ENCODE measurements around the gene B4GALNT2.
A peak's percentile ranks its signal among the peaks of the same experiment; 100 is the strongest.
"Not testable (repeated sequence)": the region's sequence is repeated elsewhere in the genome, so short reads cannot be mapped to it uniquely, and the experiment has no call there.

B4GALNT2 gene

DNA sequence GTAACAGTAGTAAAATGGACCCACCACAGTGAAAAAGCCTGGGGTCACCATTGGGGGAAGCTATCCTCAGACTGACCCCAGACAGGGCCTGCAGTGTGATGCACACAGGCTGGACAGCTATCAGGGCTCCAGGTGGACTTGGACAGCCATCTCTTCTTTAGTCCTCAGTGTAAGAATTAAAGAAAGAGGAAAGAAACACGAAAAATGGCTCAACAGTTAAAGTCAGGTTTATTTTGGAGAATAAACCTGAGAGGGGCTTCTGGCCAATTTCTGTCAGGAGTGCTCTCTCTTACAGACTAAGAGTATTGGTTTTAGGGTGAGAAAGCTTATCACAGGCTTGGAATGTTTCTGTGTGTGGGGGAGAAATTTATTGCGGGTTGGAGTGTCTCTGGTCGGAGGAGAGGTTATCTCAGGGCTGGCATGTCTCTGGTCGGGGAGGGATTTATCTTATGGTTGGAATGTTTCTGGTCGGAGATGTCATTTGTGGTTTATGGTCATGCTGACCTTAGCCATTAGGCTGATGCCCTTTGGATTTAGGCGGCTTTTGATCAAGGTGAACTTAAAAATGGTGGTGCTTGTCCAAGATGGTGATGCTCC lies 10.8 kb upstream of the B4GALNT2 start:
- no peak for DNase-seq (ENCODE audit: low read depth)

DNA sequence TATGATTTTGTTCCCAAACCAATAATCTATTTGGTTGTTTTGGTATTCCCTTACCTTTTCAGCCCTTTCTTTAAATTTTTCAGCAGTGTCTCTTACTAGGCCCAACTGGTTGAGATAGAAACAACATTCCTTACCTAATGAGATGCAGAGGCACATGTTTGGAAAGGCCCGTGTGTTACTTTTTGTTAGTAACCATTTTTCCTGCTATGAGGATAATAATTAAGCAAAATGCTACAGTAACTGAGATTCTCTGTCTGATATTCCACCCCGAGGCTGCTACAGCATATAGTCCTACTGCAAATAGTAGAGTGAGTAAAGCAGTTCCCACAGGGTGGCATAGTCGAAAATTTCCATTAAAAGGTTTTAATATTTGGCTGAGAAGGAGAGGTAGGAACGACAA lies 10.0 kb upstream of the B4GALNT2 start:
- no peak for DNase-seq (ENCODE audit: low read depth)

DNA sequence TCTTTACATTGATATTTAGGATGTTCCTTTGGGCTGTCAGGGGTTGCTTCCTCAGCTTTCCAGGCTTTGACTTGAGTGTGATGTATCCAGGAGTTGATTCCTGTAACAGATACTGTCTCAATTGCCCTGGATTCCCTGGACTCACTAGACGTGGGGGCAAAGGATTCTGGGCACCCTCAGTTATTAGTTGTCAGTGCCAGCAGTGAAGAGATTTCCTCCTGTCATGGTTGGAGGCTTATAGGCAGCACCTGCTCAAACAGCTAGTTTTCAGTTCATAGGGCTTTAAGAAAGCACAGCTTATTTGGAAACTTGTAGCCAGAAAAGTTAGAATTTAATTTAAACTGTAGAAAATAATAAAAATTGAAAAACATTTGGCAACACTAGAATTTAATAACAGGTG lies 9.5 kb upstream of the B4GALNT2 start:
- DNase-seq (ENCODE audit: low read depth): no peak

DNA sequence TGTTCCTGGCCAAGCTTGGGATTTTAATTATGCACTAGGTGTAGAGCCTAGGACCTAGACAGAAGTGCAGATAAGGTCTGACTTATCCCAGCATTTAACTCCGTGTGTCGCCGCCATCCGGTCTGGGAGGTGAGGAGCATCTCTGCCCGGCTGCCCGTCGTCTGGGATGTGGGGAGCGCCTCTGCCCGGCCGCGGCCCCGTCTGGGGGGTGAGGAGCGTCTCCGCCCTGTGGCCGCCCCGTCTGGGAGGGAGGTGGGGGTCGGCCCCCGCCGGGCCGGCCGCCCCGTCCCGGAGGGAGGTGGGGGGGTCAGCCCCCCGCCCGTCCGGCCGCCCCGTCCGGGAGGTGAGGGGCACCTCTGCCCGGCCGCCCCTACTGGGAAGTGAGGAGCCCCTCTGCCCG lies 7.1 kb upstream of the B4GALNT2 start:
- no peak for DNase-seq (ENCODE audit: low read depth)

DNA sequence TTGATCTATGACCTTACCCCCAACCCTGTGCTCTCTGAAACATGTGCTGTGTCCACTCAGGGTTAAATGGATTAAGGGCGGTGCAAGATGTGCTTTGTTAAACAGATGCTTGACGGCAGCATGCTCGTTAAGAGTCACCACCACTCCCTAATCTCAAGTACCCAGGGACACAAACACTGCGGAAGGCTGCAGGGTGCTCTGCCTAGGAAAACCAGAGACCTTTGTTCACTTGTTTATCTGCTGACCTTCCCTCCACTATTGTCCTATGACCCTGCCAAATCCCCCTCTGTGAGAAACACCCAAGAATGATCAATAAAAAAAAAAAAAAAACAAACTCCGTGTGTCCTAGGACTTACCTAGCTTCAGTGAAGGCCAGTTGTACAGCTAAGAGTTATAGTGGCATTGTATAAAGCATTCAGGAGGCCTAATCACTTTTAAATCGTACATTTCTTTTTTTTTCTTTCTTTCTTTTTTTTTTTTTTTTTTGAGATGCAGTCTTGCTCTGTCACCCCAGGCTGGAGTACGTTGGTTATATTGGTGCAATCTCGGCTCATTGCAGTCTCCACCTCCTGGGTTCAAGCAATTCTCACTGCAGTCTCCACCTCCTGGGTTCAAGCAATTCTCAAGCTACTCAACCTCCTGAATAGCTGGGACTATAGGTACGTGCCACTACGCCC lies 6.2 kb upstream of the B4GALNT2 start:
- DNase-seq (ENCODE audit: low read depth): not testable (repeated sequence)

DNA sequence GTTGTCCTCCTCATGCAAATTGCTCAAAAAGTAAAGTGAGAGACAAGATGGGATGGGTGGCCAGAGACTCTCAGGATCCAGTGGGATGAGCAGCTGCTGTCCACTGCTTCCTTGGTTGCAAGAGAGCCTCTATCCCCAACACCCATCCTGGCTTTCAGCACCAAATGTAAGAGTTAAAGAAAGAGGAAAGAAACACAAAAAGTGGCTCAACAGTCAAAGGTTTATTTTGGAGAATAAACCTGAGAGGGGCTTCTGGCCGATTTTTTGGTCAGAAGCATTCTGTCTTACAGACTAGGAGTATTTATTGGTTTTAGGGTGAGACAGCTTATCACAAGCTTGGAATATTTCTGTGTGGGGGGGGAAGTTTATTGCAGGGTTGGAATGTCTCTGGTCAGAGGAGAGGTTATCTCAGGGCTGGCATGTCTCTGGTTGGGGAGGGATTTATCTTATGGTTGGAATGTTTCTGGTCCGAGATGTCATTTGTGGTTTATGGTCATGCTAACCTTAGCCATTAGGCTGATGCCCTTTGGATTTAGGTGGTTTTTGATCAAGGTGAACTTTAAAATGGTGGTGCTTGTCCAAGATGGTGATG lies 3.1 kb upstream of the B4GALNT2 start:
- not testable (repeated sequence) for DNase-seq (ENCODE audit: low read depth)

DNA sequence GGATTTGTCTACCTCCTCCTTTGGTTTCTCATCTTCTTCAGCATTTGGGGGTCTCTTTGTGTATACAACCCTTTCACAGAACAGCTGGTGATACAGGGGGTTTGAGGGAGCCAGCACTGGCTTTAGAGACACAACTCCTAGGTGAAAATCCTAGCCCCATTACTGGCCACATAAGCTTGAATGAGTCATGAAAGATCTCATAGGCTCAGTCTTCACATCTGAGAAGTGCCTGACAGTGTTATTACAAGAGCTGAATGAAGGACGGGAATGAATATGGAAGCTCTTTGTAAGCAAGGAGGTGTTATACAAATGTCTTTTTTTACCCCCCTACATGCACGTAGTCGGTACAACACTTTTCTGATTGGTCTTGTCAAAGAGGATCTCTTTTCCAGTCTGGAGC lies 1.7 kb upstream of the B4GALNT2 start:
- no peak for DNase-seq (ENCODE audit: low read depth)

DNA sequence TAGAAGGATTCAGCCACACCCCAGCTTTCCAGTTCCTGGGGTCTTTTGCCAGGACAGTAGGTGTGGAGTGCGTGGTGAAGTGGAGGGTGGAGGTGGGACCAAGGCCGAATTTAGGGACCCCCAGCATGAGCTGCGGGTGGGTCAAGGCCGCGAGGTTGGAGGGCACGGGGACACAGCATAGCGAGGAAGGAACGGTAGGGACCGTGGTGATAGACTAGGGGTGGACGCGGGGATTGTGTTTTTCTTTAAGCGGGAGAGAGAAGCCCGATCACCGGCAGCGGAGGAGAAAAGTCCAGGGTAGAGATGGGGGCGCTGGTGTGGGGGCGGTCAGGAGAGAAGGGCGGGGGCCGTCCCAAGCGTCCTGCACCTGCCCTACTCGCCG lies 261 bp upstream of the B4GALNT2 start:
- DNase-seq (ENCODE audit: low read depth): no peak

DNA sequence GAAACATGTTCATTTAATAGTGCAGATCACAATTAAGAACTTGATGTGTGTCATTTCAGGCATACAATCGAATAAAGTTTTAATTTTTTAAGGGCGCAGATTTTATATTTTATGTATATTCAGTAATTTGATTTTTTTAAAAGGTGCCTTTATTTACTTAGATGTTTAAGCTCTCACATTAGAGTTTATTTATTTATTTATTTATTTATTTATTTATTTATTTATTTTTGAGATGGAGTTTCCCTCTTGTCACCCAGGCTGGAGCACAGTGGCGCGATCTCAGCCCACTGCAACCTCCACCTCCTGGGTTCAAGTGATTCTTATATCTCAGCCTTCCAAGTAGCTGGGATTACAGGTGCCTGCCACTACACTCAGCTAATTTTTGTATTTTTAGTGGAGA lies 3.8 kb downstream of the B4GALNT2 start:
- no peak for DNase-seq (ENCODE audit: low read depth)

DNA sequence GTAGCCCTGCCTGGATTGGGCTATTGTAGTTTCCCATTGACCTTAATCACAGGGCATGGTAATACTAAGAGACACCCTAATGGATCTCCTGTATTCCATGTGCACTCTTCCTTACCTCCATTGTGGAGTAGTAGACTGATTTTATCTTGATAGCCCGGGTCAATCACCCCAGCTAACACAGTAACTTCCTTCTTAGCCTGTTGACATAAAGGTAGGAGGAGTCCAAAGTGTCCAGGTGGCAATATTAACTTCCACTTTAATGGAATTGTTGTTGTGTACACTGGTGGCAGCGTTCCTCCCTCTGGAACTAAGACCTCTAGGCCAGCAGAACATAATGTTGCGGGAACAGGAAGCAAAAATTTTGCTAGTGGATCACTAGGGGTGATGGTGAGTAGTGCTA lies 13.1 kb downstream of the B4GALNT2 start:
- not testable (repeated sequence) for DNase-seq (ENCODE audit: low read depth)

DNA sequence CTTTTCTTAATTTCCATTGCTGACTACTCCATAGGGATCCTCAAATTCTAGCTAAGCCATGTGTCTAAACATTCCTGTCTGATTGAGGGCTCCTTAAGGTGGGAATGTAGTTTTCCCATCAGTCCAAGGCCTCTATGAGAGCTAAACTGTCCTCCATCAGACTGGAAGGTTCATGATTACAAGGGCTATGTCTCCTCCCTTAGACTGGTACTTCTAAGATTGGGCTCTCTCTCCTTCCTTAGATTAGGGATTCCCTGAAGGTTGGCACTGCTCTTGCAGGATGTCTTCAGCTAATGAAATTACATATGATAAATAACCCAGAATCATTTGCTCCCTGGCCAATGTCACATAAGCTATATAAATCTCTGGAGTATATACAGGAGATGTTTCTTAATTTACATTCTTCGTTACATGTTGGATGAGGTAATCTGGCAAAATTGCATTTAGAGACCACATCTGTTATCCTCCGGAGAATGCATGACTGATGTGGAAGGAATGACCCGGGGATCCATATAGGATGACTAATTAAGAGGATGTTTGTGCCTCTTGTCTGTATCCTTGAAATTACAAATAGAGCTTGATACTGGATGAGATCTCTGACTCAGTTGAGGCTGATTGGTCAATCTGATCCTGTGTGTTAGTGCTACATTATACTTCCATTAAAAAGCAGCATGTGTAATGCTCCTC lies 14.2 kb downstream of the B4GALNT2 start:
- no peak for DNase-seq (ENCODE audit: low read depth)

DNA sequence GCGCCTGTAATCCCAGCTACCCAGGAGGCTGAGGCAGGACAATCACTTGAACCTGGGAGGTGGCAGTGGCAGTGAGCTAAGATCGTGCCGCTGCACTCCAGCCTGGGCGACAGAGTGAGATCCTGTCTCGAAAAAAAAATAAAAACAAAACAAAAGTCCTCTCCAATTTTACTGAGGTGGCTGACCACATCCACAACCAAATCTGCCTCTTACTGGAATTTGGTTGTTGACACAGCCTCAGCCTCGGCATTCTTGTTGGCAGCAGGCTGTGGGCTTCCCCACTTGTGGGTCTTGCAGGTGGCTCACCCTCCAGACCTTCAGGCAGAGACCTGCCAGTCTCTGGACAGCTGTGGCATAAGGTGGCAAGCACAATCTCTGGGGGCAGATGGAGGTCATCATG lies 15.6 kb downstream of the B4GALNT2 start:
- DNase-seq (ENCODE audit: low read depth): no peak

DNA sequence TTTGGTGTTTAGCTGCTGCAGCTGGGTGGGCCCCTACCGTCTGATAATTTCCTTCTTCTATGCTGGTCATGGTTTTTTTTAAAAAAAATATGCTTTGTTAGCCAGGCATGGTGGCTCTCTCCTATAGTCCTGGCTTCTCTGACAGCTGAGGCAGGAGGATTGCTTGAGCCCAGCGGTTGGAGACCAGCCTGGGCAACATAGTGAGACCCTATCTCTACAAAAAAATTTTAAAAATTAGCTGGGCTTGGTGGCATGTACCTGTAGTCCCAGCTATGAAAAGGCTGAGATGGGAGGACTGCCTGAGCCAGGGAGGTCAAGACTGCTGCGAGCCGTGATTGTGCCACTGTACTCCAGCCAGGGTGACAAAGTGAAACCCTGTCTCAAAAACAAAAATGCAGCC lies 19.4 kb downstream of the B4GALNT2 start:
- DNase-seq (ENCODE audit: low read depth): no peak

DNA sequence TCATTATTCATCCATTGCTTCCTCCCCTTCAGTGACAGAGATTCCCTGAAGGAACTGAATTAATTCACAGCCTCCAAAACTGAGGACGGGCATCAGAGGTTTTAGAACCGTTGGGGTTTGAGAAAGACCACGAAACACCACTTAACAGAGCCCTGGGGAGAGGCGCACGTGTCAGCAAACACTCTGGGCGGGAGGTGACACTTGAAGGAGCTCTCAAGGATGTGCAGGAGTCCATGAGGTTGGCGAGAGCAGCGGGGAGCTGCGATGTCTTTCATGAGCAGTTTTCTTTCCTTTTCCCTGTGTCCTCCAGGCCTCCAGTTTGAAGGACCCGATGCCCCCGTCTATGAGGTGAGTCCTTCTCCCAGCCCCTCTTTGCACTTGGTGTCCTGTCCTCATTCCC lies 23.7 kb downstream of the B4GALNT2 start:
- DNase-seq (ENCODE audit: low read depth): no peak

DNA sequence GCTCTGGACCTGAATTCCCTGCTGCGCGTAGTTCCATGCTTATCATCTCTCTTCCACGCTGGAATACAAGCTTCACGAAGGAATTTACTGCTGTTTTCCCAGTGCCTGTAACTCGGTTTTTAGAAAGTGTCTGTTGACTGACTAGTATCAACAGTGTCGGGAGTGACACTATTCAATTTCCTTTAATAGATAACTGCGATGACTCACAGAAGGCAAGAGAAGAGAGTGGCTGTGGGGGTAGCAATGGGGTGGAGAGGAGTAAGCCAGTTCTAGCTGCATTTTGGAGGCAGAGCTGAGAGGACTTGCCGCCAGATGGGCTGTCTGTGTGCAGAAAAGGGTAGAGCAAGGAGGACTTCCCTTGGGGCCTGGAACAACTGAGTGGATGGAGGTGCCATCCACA lies 25.2 kb downstream of the B4GALNT2 start:
- no peak for DNase-seq (ENCODE audit: low read depth)

DNA sequence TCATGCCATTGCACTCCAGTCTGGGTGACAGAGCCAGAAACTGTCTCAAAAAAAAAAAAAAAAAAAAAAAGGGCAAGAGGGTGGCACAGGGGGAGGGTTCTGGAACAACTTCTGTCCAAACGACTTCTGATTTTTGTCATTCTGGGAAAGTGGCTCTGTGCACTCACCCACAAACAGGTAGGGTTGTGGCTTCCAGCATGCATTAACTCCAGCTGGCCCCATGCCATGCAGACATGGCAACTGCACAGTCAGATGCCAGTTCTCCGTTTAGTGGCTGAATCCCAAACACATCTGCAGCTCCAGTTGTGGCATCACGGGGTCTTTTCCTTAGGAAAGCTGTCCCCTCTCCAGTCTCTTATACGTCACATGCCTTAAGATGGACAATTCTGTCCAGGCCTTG lies 30.3 kb downstream of the B4GALNT2 start:
- DNase-seq (ENCODE audit: low read depth): no peak

DNA sequence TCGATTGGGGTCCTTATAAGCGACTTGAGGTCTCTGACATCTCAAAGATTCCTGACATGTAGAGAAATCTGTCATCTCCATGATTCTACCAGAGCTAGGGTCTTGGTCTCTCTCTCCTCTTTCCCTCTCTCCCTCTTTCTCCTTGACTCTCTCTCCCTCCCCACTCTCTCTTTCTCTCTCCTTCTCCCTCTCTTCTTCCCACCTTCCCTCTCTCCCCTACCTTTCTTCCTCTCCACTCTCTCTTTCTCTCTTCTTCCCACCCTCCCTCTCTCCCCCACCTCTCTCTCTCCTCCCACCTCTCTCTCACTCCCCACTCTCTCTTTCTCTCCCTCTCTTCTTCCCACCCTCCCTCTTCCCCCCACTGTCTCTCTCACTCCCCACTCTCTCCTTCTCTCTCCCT lies 32.6 kb downstream of the B4GALNT2 start:
- DNase-seq (ENCODE audit: low read depth): no peak

DNA sequence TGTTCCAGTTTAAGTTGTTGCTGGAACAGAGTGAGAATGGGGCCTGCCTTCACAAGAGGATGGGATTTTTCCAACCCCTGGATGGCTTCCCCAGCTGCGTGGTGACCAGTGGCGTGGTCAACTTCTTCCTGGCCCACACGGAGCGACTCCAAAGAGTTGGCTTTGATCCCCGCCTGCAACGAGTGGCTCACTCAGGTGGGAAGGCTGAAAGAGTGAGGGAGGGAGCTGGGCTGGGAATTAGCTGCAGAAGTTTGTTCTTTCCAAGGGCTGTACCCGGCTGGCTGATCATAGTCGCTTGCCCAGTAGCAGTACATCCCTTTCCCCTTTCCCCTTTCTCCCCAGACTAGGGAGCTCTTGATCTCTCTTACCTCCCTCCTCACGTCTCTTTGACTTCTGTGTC lies 36.1 kb downstream of the B4GALNT2 start:
- DNase-seq (ENCODE audit: low read depth): no peak

DNA sequence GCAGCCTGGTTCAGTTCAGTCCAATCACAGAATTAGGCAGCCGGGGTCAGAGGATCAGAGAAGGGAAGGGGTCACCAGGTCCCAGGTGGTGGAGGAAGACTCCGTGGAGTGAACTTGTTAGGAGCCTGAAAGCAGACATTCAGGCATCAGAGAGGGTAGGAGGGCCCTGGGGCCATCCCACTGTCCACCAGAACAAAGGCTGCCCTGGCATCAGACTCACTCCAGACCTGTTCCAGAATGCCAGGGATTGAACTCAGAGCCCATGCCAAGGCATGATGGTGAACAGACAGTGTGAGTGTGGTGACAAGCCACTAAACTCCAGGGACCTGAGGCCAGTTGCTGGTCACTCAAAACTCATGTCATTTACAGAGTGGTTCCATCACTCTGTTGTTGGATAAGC lies 37.6 kb downstream of the B4GALNT2 start:
- DNase-seq (ENCODE audit: low read depth): no peak

DNA sequence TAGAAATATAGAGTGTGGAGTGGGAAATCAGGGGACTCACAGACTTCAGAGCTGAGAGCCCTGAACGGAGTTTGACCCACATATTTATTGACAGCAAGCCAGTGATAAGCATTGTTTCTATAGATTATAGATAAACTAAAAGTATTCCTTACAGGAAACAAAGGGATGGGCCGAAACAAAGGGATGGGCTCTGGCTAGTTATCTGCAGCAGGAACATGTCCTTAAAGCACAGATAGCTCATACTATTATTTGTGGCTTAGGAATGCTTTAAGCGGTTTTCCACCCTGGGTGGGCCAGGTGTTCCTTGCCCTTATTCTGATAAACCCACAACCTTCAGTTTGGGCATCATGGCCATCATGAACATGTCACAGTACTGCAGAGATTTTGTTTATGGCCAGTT lies 38.1 kb downstream of the B4GALNT2 start:
- not testable (repeated sequence) for DNase-seq (ENCODE audit: low read depth)

DNA sequence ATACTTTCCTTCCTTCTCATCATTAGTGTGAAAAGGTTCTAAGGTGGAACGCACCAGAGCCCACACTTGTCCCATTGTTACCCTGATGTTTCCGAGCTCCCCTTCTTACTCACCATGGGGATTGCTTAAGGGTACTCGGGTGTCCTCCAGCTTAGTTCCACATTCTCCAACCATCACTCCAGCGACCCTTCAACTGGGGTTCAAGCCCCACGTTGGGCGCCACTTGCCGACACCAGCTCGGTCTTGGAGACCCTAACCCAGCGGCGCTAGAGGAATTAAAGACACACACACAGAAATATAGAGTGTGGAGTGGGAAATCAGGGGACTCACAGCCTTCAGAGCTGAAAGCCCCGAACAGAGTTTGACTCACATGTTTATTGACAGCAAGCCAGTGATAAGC lies 43.4 kb downstream of the B4GALNT2 start:
- DNase-seq (ENCODE audit: low read depth): not testable (repeated sequence)

DNA sequence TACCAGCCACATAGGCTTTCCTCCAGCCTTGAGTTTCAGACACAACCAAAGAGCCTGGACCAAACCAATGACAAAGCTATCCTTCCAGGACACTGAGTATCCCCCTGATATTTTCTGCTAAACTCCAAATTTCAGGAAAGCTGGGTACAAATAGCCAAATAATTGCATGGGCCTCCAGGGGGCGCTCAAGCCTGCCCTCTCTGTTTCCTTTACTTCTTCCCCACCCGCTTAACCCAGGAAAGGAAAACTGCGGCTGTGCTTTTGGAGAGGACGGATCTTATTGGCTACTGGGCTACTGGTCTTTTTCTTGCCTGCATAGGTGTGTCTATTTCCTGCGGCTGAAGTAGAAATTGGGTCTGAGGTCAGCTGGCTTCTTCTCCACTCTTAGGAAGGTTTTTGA lies 47.7 kb downstream of the B4GALNT2 start:
- DNase-seq (ENCODE audit: low read depth): peak; percentile 30

DNA sequence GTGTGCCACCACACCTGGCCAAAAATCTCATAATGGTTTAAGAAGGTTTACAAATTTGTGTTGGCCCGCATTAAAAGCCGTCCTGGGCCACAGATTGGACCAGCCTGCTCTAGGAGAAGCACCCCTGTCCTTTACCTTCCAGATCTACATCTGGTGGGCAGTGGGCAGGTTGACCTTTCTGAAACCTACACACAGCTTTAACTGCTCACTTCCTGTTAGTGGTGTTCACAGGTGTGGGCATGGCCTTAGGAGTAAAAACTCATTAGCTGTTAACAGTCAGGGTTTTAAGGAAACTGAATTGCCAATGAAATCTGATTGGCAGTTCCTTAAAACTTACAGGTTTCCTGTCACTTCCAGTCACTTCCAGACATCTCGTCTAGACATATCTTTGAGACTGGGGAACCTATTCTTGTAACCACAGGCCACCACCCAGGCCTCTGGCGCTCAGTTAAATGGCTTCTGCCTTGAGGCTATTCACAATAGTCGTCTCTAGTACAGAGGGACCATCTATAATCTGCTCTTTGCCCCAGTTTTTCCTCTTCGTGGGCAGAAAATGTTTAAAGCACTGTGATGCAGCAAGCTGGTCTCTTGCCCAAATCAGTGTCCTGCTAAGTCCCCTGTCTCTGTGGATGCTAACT lies 48.5 kb downstream of the B4GALNT2 start:
- no peak for DNase-seq (ENCODE audit: low read depth)
